Lower lobe of right lung (tissue), 2 donors: ENCODE data around the gene TACC2. TPM values are rescaled to one million over a fixed set of nuclear protein-coding genes. Genes with fewer than 3 reads are reported as not detected.
"Not testable (repeated sequence)": the region's sequence is repeated elsewhere in the genome, so short reads cannot be mapped to it uniquely, and the experiment has no call there.

ENCODE experiments used
- ATAC-seq, 2 donors: fragments of 200-7000 bp; cut with Tn5 transposase; one replicate each; pipeline ENCODE4 v1.9.1; 2020 to 2022; ENCODE audit warnings: mild to moderate bottlenecking in 2 of 2, moderate library complexity in 2 of 2
- DNase-seq: peaks from one replicate; pipeline ENCODE4 v3.0.0-alpha.2; 2020
- H3K27ac ChIP-seq: fragments of 200-600 bp; one replicate; pipeline ENCODE4 v1.8.0; 2022
- H3K27me3 ChIP-seq: fragments of 200-600 bp; one replicate; pipeline ENCODE4 v1.8.0; 2022; ENCODE audit warnings: low read depth
- H3K36me3 ChIP-seq: fragments of 200-600 bp; one replicate; pipeline ENCODE4 v1.8.0; 2022; ENCODE audit warnings: mild to moderate bottlenecking
- H3K4me1 ChIP-seq: fragments of 200-600 bp; one replicate; pipeline ENCODE4 v1.8.0; 2022
- H3K4me3 ChIP-seq: fragments of 200-600 bp; one replicate; pipeline ENCODE4 v1.8.0; 2022; ENCODE audit warnings: mild to moderate bottlenecking
- H3K9me3 ChIP-seq: fragments of 200-600 bp; one replicate; pipeline ENCODE4 v1.8.0; 2022
- CTCF ChIP-seq: fragments of 200-600 bp; IDR thresholded peaks from one replicate; pipeline ENCODE4 v1.8.0; 2022; ENCODE audit warnings: antibody characterized with exemption, mild to moderate bottlenecking
- intact Hi-C: fragments of 100-400 bp; cut with DNase I; formaldehyde crosslinking; loops from one replicate; pipeline ENCODE4 v1.11.0; 2022
- total RNA-seq: library from RNA; stranded (reverse); fragmentation: NEBNext Ultra II Directional; extraction: Animal tissue kit (Norgen Biotek cat#: 25700); gene quantifications from one replicate; pipeline ENCODE4 v1.2.1, GENCODE V29; 2021
- donor health status: DM: no; HTN: yes; CAD: no; lungs with severe emphysema.

Gene TACC2
- total RNA-seq, 1 donor from 2014 or later = 141 TPM

- no peak for TF ChIP-seq CTCF
- DNase-seq (no peak), ATAC-seq (no peak)
- Histone ChIP-seq H3K4me1 (peaks cover 7% of the 10 kb centered on the region), H3K27me3 (no peaks in the 10 kb centered on the region), H3K36me3 (no peaks in the 10 kb centered on the region), H3K4me3 (no peak overlapping the region), H3K27ac (no peak overlapping the region), H3K9me3 (no peaks in the 10 kb centered on the region)
- intact Hi-C loops = no loop called here
Observed at GRCh38 chr10:122014652-122015248, 25.8 kb downstream of the TACC2 start.

- H3K27me3 ChIP-seq, DNase-seq, H3K4me3 ChIP-seq, H3K9me3 ChIP-seq, ATAC-seq, intact Hi-C loops, H3K27ac ChIP-seq, H3K36me3 ChIP-seq: not testable (repeated sequence)
- H3K4me1 ChIP-seq = peaks cover 17% of the 10 kb centered on the region
Observed at GRCh38 chr10:122017926-122018325, 29.0 kb downstream of the TACC2 start.

DNA sequence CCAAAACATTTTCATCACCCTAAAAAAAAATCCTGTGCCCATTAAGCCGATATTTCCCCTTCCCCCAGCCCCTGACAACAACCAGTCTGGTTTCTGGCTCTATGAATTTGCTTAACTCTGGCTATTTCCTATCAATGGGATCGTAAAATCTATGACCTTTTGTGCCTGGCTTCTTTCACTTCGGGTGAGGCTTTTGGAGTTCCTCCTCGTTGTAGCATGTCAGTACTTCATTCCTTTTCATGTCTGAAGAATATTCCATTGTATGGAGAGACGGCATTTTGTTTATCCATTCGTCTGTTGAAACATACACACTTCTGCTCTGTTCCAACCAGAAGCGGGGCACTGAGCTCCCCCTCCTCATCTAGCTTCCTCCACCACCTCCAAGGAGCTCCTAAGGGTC is 29.5 kb downstream of the TACC2 start:
- intact Hi-C loops = no loop called here

GRCh38 chr10:122018951-122019413 is 30.0 kb downstream of the TACC2 start:
- Histone ChIP-seq H3K4me3 (no peak overlapping the region), H3K27me3 (no peaks in the 10 kb centered on the region), H3K9me3 (no peaks in the 10 kb centered on the region), H3K27ac (peak overlapping the region; percentile 51), H3K4me1 (peaks cover 17% of the 10 kb centered on the region), H3K36me3 (no peaks in the 10 kb centered on the region)
- intact Hi-C loops = no loop called here
- ATAC-seq (peak; percentile 83 to 85), DNase-seq (peak; percentile 51)
- no peak for TF ChIP-seq CTCF

More for the DNA sequence above, 29.5 kb downstream of the TACC2 start:
- TF ChIP-seq CTCF = no peak
- Histone ChIP-seq H3K4me1 (peaks cover 17% of the 10 kb centered on the region), H3K36me3 (no peaks in the 10 kb centered on the region), H3K4me3 (no peak overlapping the region), H3K9me3 (no peaks in the 10 kb centered on the region), H3K27ac (peak overlapping the region; percentile 51), H3K27me3 (no peaks in the 10 kb centered on the region)
- DNase-seq (no peak), ATAC-seq (no peak)

DNA sequence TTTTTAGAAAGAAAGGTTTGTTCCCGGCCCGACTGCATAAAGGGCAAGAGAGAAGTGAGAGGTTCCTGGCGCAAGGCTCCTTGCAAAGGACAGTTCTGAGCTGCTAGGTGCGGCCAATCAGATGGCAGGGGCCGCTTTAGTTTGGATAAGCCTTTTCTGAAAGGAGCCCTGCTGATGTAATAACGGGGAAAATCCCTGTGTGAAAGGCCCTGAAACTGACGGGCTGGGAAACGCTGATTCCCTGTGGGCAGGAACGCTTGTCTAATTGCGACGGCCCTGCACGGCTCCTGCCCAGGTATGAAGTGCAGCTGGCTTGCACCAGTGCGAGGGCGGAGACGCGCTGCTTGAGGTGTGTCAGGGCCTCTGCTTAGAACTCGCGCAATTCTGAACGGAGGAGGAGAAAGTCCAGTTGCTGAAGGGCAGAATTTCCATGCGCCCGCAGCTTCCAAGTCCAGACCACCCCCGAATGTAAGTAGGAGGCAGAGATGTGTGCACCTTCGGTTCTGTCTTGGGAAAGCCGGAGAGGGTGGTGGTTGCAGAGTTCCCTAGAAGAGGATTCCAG is 30.5 kb downstream of the TACC2 start:
- intact Hi-C loops = no loop called here
- DNase-seq (peak; percentile 81), ATAC-seq (peak; percentile 91 to 95)
- no peak for TF ChIP-seq CTCF
- H3K4me1 ChIP-seq = peaks cover 17% of the 10 kb centered on the region
- H3K27me3 ChIP-seq = no peaks in the 10 kb centered on the region
- no peaks in the 10 kb centered on the region for H3K9me3 ChIP-seq
- H3K27ac ChIP-seq = peak overlapping the region; percentile 51
- no peaks in the 10 kb centered on the region for H3K36me3 ChIP-seq
- H3K4me3 ChIP-seq = peak overlapping the region; percentile 25

DNA sequence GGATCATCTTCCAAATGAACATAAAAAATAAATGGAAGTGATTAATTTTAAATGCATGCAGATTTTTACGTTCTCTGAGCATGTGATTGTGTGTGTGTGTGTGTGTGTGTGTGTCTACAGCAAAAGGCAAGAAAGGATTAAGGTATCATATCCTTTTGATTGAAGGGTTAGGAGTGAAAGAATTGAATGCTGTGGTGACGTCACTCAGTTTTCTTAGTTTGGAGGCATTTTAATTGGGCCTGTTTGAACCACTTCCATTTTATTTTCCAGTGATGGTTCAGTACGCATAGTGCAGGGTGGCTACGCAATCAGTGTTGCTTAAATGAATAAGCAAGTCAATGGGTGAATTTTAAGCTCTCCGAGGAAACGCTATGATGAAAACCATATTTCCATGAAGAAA is 31.3 kb downstream of the TACC2 start:
- DNase-seq (no peak), ATAC-seq (no peak)
- no peaks in the 10 kb centered on the region for H3K36me3 ChIP-seq
- TF ChIP-seq CTCF = no peak
- no peaks in the 10 kb centered on the region for H3K9me3 ChIP-seq
- H3K27ac ChIP-seq = peak overlapping the region; percentile 51
- peaks cover 17% of the 10 kb centered on the region for H3K4me1 ChIP-seq
- intact Hi-C loops = no loop called here
- H3K27me3 ChIP-seq = no peaks in the 10 kb centered on the region
- no peak overlapping the region for H3K4me3 ChIP-seq
